Ovary (tissue), 3 donors: ENCODE data around the gene DTNA.

Experiments
- CTCF ChIP-seq, 3 donors: fragments of 450-650 bp in 2 of 3; fragments of 200-600 bp in 1 of 3; IDR thresholded peaks; one replicate each; pipeline versions ENCODE4 v1.5.1 to v1.8.0; 2016 to 2022; ENCODE audit warnings: antibody characterized with exemption in 3 of 3, mild to moderate bottlenecking in 1 of 3
- POLR2A ChIP-seq: fragments of 450-650 bp; IDR thresholded peaks from one replicate; pipeline ENCODE4 v1.6.1; 2017; ENCODE audit warnings: antibody characterized with exemption, mild to moderate bottlenecking, moderate library complexity
- donor health status: DM: no; HTN: no; CAD: no.

- TF ChIP-seq POLR2A = no peak
- TF ChIP-seq CTCF (IDR thresholded peaks at IDR 0.05) = no peak
Observed at GRCh38 chr18:34932363-34932762, 222.3 kb downstream of the DTNA start.
